H1 (cell line): ENCODE results near the gene SAA2.

ENCODE experiments used
- NRF1 ChIP-seq: IDR thresholded peaks from 2 replicates; pipeline ENCODE4 v1.6.1; 2011; ENCODE audit warnings: mild to moderate bottlenecking, low read depth, low read length, improper control_type of control experiment
- YY1 ChIP-seq: IDR thresholded peaks from 2 replicates; pipeline ENCODE4 v1.6.1; 2011; ENCODE audit warnings: low read depth, mild to moderate bottlenecking, low read length
- TF ChIP-seq, protein P1 (sequence below), 3 experiments: IDR thresholded peaks; 1 replicate in 2 of 3; 2 replicates in 1 of 3; pipeline versions ENCODE4 v1.5.1 to v1.6.1; 2011; ENCODE audit warnings: low read length in 3 of 3, mild to moderate bottlenecking in 3 of 3, inconsistent platforms in 2 of 3, low read depth in 1 of 3, moderate library complexity in 1 of 3; ENCODE audit not compliant: insufficient read depth in 1 of 3; ENCODE audit errors: control extremely low read depth in 1 of 3

DNA sequence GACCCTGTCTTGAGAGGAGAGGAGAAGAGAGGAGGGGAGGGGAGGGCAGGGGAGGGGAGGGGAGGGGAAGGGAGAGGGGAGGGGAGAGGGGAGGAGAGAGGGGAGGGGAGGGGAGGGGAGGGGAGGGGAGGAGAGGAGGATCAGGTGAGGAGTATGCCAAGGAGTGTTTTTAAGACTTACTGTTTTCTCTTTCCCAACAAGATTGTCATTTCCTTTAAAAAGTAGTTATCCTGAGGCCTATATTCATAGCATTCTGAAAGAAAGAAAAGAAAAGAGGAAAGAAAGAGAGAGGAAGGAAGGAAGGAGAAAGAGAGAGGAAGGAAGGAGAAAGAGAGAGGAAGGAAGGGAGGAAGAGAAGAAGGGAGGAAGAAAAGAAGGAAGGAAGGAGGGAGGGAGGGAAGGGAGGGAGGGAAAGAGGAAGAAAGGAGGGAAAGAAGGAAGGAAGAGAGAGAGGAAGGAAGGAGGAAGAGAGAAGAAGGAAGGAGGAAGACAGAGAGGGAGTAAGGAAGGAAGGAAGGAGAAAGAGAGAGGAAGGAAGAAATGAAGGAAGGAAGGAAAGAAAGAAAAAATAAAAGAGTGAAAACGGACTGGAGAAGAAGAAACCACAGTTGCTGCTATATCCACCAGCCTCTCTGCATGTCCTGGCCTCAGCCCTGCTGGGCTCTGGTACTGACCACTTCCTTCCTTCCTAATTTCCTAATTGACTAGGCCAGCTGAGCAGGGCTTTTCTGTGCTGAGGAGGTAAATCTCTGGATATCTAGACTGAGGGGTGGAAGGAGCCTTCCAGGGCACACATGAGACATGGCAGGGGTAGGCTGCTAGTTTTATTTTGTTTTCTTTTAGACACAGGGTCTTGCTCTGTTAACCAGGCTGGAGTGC is 16.4 kb upstream of the SAA2 start:
- TF ChIP-seq YY1 (no peak), NRF1 (no peak)
- TF ChIP-seq, protein P1, sequence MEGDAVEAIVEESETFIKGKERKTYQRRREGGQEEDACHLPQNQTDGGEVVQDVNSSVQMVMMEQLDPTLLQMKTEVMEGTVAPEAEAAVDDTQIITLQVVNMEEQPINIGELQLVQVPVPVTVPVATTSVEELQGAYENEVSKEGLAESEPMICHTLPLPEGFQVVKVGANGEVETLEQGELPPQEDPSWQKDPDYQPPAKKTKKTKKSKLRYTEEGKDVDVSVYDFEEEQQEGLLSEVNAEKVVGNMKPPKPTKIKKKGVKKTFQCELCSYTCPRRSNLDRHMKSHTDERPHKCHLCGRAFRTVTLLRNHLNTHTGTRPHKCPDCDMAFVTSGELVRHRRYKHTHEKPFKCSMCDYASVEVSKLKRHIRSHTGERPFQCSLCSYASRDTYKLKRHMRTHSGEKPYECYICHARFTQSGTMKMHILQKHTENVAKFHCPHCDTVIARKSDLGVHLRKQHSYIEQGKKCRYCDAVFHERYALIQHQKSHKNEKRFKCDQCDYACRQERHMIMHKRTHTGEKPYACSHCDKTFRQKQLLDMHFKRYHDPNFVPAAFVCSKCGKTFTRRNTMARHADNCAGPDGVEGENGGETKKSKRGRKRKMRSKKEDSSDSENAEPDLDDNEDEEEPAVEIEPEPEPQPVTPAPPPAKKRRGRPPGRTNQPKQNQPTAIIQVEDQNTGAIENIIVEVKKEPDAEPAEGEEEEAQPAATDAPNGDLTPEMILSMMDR (IDR thresholded peaks at IDR 0.05; ENCODE audit: control extremely low read depth in 1 of 3, insufficient read depth in 1 of 3, low read depth in 1 of 3, low read length in 3 of 3) = no peak
